Effector memory CD8-positive, alpha-beta T cell (primary cell): ENCODE results near the gene CNTN6.
"Not testable (repeated sequence)": the region's sequence is repeated elsewhere in the genome, so short reads cannot be mapped to it uniquely, and the experiment has no call there.

Source experiments
- ATAC-seq: fragments of 150-1000 bp; cut with Tn5 transposase; replicated peaks from 2 replicates; pipeline ENCODE4 v1.10.0; 2021; ENCODE audit warnings: mild to moderate bottlenecking, moderate library complexity
- DNase-seq, 3 experiments: peaks; one replicate each; pipeline ENCODE4 v3.0.0; 2021
- H3K27ac Mint-ChIP-seq, 2 donors: one replicate each; pipeline ENCODE4 v1.8.0; 2022; ENCODE audit warnings: mild to moderate bottlenecking in 2 of 2, mixed read lengths in 2 of 2, moderate library complexity in 2 of 2
- H3K27me3 Mint-ChIP-seq, 2 donors: one replicate each; pipeline ENCODE4 v1.8.0; 2022; ENCODE audit warnings: mixed read lengths in 2 of 2
- H3K36me3 Mint-ChIP-seq: one replicate; pipeline ENCODE4 v1.8.0; 2022; ENCODE audit warnings: mild to moderate bottlenecking, moderate library complexity, mixed read lengths; ENCODE audit not compliant: insufficient read depth
- H3K4me1 Mint-ChIP-seq, 2 donors: one replicate each; pipeline ENCODE4 v1.8.0; 2022; ENCODE audit warnings: low read depth in 2 of 2, mixed read lengths in 2 of 2
- H3K4me3 Mint-ChIP-seq, 2 donors: one replicate each; pipeline ENCODE4 v1.8.0; 2022; ENCODE audit warnings: mild to moderate bottlenecking in 2 of 2, mixed read lengths in 2 of 2, moderate library complexity in 2 of 2
- H3K9me3 Mint-ChIP-seq, 2 donors: one replicate each; pipeline ENCODE4 v1.8.0; 2022; ENCODE audit warnings: mixed read lengths in 2 of 2

CNTN6 gene

GRCh38 chr3:1350885-1351284, 258.1 kb downstream of the CNTN6 start:
- Mint-ChIP-seq H3K4me1 (no peaks in the 10 kb centered on the region), H3K9me3 (peaks cover 4 to 6% of the 10 kb centered on the region in 2 donors), H3K27ac (no peak overlapping the region), H3K4me3 (no peak overlapping the region), H3K36me3 (no peaks in the 10 kb centered on the region), H3K27me3 (no peaks in the 10 kb centered on the region)
- DNase-seq: no peak
- ATAC-seq: no peak

GRCh38 chr3:1355691-1356090, 262.9 kb downstream of the CNTN6 start:
- H3K4me3 Mint-ChIP-seq: no peak overlapping the region
- ATAC-seq: no peak
- H3K9me3 Mint-ChIP-seq: peaks cover 2 to 18% of the 10 kb centered on the region in 2 donors
- H3K27me3 Mint-ChIP-seq: no peaks in the 10 kb centered on the region
- no peak overlapping the region for H3K27ac Mint-ChIP-seq
- DNase-seq: no peak
- no peaks in the 10 kb centered on the region for H3K4me1 Mint-ChIP-seq
- H3K36me3 Mint-ChIP-seq: no peaks in the 10 kb centered on the region

GRCh38 chr3:1356101-1356500, 263.3 kb downstream of the CNTN6 start:
- H3K9me3 Mint-ChIP-seq: peaks cover 2 to 18% of the 10 kb centered on the region in 2 donors
- H3K4me1 Mint-ChIP-seq: no peaks in the 10 kb centered on the region
- no peak for ATAC-seq
- no peaks in the 10 kb centered on the region for H3K36me3 Mint-ChIP-seq
- DNase-seq: no peak
- H3K4me3 Mint-ChIP-seq: no peak overlapping the region
- H3K27me3 Mint-ChIP-seq: no peaks in the 10 kb centered on the region
- no peak overlapping the region for H3K27ac Mint-ChIP-seq

- Mint-ChIP-seq H3K36me3 (no peaks in the 10 kb centered on the region), H3K4me3 (no peak overlapping the region), H3K27me3 (no peaks in the 10 kb centered on the region), H3K27ac (no peak overlapping the region), H3K9me3 (peaks cover 4 to 8% of the 10 kb centered on the region in 2 donors), H3K4me1 (no peaks in the 10 kb centered on the region)
- DNase-seq (no peak), ATAC-seq (no peak)
Observed at GRCh38 chr3:1365528-1365927, 272.7 kb downstream of the CNTN6 start.

- no peak for ATAC-seq
- no peaks in the 10 kb centered on the region for H3K36me3 Mint-ChIP-seq
- no peaks in the 10 kb centered on the region for H3K4me1 Mint-ChIP-seq
- DNase-seq: no peak
- no peaks in the 10 kb centered on the region for H3K27me3 Mint-ChIP-seq
- H3K9me3 Mint-ChIP-seq: peaks cover 6% of the 10 kb centered on the region in 2 donors
- no peak overlapping the region for H3K4me3 Mint-ChIP-seq
- no peak overlapping the region for H3K27ac Mint-ChIP-seq
Observed at GRCh38 chr3:1374471-1374870, 281.6 kb downstream of the CNTN6 start.

- no peak overlapping the region for H3K27ac Mint-ChIP-seq
- no peaks in the 10 kb centered on the region for H3K4me1 Mint-ChIP-seq
- no peaks in the 10 kb centered on the region for H3K36me3 Mint-ChIP-seq
- peaks cover 6% of the 10 kb centered on the region in 2 donors for H3K9me3 Mint-ChIP-seq
- H3K27me3 Mint-ChIP-seq: no peaks in the 10 kb centered on the region
- ATAC-seq (no peak), DNase-seq (no peak)
- no peak overlapping the region for H3K4me3 Mint-ChIP-seq
Observed at GRCh38 chr3:1375145-1375544, 282.3 kb downstream of the CNTN6 start.

- Mint-ChIP-seq H3K27me3 (no peaks in the 10 kb centered on the region), H3K4me3 (no peak overlapping the region), H3K27ac (no peak overlapping the region), H3K4me1 (no peaks in the 10 kb centered on the region), H3K9me3 (peaks cover 6 to 11% of the 10 kb centered on the region in 2 donors), H3K36me3 (no peaks in the 10 kb centered on the region)
- no peak for DNase-seq
- no peak for ATAC-seq
Observed at GRCh38 chr3:1380926-1381646, 288.3 kb downstream of the CNTN6 start.

GRCh38 chr3:1381647-1382036, 288.8 kb downstream of the CNTN6 start:
- Mint-ChIP-seq H3K27ac (no peak overlapping the region), H3K36me3 (no peaks in the 10 kb centered on the region), H3K4me1 (no peaks in the 10 kb centered on the region), H3K9me3 (peaks cover 6 to 11% of the 10 kb centered on the region in 2 donors), H3K4me3 (no peak overlapping the region), H3K27me3 (no peaks in the 10 kb centered on the region)
- no peak for DNase-seq
- ATAC-seq: no peak

GRCh38 chr3:1387396-1387905, 294.6 kb downstream of the CNTN6 start:
- H3K9me3 Mint-ChIP-seq, H3K36me3 Mint-ChIP-seq, H3K27ac Mint-ChIP-seq, H3K4me3 Mint-ChIP-seq, DNase-seq, H3K27me3 Mint-ChIP-seq, H3K4me1 Mint-ChIP-seq, ATAC-seq: not testable (repeated sequence)

- Mint-ChIP-seq H3K9me3 (peaks cover 13 to 15% of the 10 kb centered on the region in 2 donors), H3K4me3 (no peak overlapping the region)
Observed at GRCh38 chr3:1394188-1394587, 301.4 kb downstream of the CNTN6 start.

GRCh38 chr3:1400571-1400970, 307.7 kb downstream of the CNTN6 start:
- ATAC-seq: no peak
- no peaks in the 10 kb centered on the region for H3K4me1 Mint-ChIP-seq
- no peak for DNase-seq
- H3K4me3 Mint-ChIP-seq: no peak overlapping the region
- no peak overlapping the region for H3K27ac Mint-ChIP-seq
- H3K27me3 Mint-ChIP-seq: no peaks in the 10 kb centered on the region
- no peaks in the 10 kb centered on the region for H3K36me3 Mint-ChIP-seq
- peaks cover 7% of the 10 kb centered on the region in 2 donors for H3K9me3 Mint-ChIP-seq

More at GRCh38 chr3:1394188-1394587, 301.4 kb downstream of the CNTN6 start:
- Mint-ChIP-seq H3K4me1 (no peaks in the 10 kb centered on the region), H3K27me3 (no peaks in the 10 kb centered on the region), H3K36me3 (no peaks in the 10 kb centered on the region), H3K27ac (no peak overlapping the region)
- DNase-seq (no peak), ATAC-seq (no peak)

- Mint-ChIP-seq H3K9me3 (peaks cover 0 to 7% of the 10 kb centered on the region in 2 donors), H3K36me3 (no peaks in the 10 kb centered on the region), H3K27me3 (no peaks in the 10 kb centered on the region), H3K27ac (no peak overlapping the region), H3K4me1 (no peaks in the 10 kb centered on the region), H3K4me3 (no peak overlapping the region)
- no peak for ATAC-seq
- DNase-seq: no peak
Observed at GRCh38 chr3:1404270-1404962, 311.6 kb downstream of the CNTN6 start.

GRCh38 chr3:1406250-1406649, 313.4 kb downstream of the CNTN6 start:
- no peaks in the 10 kb centered on the region for H3K27me3 Mint-ChIP-seq
- H3K4me3 Mint-ChIP-seq: no peak overlapping the region
- H3K27ac Mint-ChIP-seq: no peak overlapping the region
- peaks cover 2 to 7% of the 10 kb centered on the region in 2 donors for H3K9me3 Mint-ChIP-seq
- H3K4me1 Mint-ChIP-seq: no peaks in the 10 kb centered on the region
- no peaks in the 10 kb centered on the region for H3K36me3 Mint-ChIP-seq
- DNase-seq (no peak), ATAC-seq (no peak)

GRCh38 chr3:1421577-1421976, 328.8 kb downstream of the CNTN6 start:
- Mint-ChIP-seq H3K4me3 (no peak overlapping the region), H3K9me3 (peaks cover 15 to 21% of the 10 kb centered on the region in 2 donors), H3K27me3 (no peaks in the 10 kb centered on the region), H3K27ac (no peak overlapping the region), H3K36me3 (no peaks in the 10 kb centered on the region), H3K4me1 (no peaks in the 10 kb centered on the region)
- ATAC-seq: no peak
- DNase-seq: no peak
